Measurements from ENCODE around the gene GGTA1. TPM values are rescaled to one million over a fixed set of nuclear protein-coding genes. Genes with fewer than 3 reads are reported as not detected.
"Not testable (repeated sequence)": the region's sequence is repeated elsewhere in the genome, so short reads cannot be mapped to it uniquely, and the experiment has no call there.

The GGTA1 gene
- total RNA-seq, 2 donors from 2014 or later = 0.94 to 4.2 TPM

DNA sequence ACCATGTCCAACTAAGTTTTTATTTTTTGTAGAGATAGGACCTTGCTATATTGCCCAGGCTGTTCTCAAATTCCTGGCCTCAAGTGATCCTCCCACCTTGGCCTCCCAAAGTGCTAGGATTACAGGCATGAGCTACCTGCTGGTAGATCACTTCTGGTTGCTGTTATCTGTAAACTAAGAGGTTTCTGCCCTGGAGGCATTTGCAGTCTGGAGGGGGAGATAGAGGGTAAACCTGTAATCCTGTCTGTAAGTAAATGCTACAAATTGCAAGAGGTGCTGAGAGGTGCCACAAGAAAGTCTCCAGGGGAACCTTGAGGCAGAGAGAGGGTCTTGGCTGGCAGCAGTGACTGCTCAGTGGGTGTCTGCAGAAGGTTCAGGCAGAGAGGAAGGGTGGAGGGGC lies 29.0 kb upstream of the GGTA1 start:
- no peak overlapping the region for H3K9ac ChIP-seq (ENCODE audit: low read depth in 2 of 2, low read length in 2 of 2)
- H3K4me1 ChIP-seq = no peaks in the 10 kb centered on the region
- H3K9me3 ChIP-seq = no peaks in the 10 kb centered on the region
- intact Hi-C loops (cut with DNase I) = no loop called here
- no peaks in the 10 kb centered on the region for H3K27me3 ChIP-seq
- no peak overlapping the region for H3K27ac ChIP-seq
- DNase-seq = no peak
- TF ChIP-seq, protein P1, sequence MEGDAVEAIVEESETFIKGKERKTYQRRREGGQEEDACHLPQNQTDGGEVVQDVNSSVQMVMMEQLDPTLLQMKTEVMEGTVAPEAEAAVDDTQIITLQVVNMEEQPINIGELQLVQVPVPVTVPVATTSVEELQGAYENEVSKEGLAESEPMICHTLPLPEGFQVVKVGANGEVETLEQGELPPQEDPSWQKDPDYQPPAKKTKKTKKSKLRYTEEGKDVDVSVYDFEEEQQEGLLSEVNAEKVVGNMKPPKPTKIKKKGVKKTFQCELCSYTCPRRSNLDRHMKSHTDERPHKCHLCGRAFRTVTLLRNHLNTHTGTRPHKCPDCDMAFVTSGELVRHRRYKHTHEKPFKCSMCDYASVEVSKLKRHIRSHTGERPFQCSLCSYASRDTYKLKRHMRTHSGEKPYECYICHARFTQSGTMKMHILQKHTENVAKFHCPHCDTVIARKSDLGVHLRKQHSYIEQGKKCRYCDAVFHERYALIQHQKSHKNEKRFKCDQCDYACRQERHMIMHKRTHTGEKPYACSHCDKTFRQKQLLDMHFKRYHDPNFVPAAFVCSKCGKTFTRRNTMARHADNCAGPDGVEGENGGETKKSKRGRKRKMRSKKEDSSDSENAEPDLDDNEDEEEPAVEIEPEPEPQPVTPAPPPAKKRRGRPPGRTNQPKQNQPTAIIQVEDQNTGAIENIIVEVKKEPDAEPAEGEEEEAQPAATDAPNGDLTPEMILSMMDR (IDR thresholded peaks at IDR 0.05) = no peak
- H3K36me3 ChIP-seq = no peaks in the 10 kb centered on the region
- H3K4me3 ChIP-seq = no peak overlapping the region

DNA sequence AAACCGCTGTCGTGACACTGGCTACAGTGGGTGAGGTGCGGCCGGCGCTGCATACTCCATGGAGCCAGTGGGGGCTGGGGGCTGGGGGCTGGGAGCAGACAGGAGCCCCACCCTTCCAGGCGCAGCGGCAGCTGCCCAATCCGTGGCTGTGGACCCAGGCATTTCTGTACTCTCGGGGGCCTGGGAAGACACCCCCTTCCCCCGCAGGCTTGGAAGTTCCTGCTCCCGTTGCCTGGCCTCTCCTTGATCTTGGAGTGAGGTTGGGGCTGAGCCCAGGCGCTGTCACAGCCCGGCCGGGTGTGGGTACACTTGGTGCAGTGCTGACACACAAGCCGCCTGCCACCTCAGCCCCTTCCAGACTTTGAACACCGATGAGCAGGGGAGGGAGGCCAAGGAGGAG lies 27.7 kb upstream of the GGTA1 start:
- Histone ChIP-seq H3K9ac (ENCODE audit: low read depth in 2 of 2, low read length in 2 of 2) (no peak overlapping the region), H3K27me3 (no peaks in the 10 kb centered on the region), H3K36me3 (no peaks in the 10 kb centered on the region), H3K4me3 (no peak overlapping the region), H3K27ac (no peak overlapping the region), H3K9me3 (no peaks in the 10 kb centered on the region), H3K4me1 (no peaks in the 10 kb centered on the region)
- intact Hi-C loops (cut with DNase I) = no loop called here
- no peak for DNase-seq
- TF ChIP-seq, protein P1 (IDR thresholded peaks at IDR 0.05) = no peak

DNA sequence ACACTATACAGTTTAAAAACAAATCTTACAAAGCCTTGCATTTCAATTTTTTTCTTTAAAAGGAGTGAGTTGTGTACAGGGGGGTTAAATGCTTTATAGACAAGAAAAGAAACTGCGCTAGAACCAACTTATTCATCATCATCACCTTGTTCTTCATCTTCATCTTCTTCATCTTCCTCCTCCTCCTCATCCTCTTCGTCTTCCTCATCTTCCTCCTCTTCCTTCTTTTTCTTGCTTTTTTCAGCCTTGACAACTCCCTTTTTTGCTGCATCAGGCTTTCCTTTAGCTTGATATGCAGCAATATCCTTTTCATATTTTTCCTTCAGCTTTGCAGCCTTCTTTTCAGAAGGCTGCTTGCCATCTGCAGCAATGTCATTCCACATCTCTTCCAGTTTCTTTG lies 20.0 kb upstream of the GGTA1 start:
- H3K4me1 ChIP-seq; intact Hi-C loops (cut with DNase I); H3K9ac ChIP-seq (ENCODE audit: low read depth in 2 of 2, low read length in 2 of 2); H3K9me3 ChIP-seq; H3K4me3 ChIP-seq; H3K27ac ChIP-seq; H3K36me3 ChIP-seq; H3K27me3 ChIP-seq; DNase-seq: not testable (repeated sequence)

DNA sequence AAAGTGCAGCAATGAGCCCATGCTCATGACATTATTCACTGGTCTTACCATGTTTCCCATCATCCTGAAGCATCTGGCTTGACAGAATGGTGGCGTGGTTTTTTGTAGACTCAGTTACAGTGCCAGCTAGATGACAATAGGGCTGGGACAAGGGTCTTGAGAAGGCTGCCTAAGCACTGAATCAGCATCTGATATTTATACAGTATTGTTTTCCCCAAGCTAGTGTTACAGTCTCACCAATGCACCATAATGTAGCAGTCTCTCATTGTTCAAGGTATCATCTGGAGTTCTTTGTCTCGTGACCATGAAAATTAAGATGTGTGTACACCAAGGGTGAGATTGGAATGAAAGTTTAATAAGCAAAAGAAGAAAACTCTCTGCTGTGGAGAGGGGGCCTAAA lies 19.0 kb upstream of the GGTA1 start:
- Histone ChIP-seq H3K9me3 (no peaks in the 10 kb centered on the region), H3K4me3 (no peak overlapping the region), H3K36me3 (no peaks in the 10 kb centered on the region), H3K27ac (no peak overlapping the region), H3K9ac (ENCODE audit: low read depth in 2 of 2, low read length in 2 of 2) (no peak overlapping the region), H3K4me1 (no peaks in the 10 kb centered on the region), H3K27me3 (no peaks in the 10 kb centered on the region)
- TF ChIP-seq, protein P1 (IDR thresholded peaks at IDR 0.05) = no peak
- no peak for DNase-seq
- intact Hi-C loops (cut with DNase I) = no loop called here

DNA sequence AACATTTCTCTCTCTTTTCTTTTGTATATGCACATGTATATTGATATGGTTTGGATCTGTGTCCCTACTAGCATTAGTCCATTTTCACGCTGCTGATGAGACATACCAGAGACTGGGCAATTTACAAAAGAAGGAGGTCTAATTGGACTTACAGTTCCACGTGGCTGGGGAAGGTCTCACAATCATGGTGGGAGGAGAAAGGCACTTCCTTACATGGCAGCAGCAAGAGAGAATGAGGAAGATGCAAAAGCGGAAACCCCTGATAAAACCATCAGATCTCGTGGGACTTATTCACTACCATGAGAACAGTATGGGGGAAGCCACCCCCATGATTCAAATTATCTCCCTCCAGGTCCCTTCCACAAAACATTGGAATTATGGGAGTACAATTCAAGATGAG lies 13.5 kb upstream of the GGTA1 start:
- intact Hi-C loops (cut with DNase I); H3K4me3 ChIP-seq; DNase-seq; H3K9ac ChIP-seq (ENCODE audit: low read depth in 2 of 2, low read length in 2 of 2); H3K27me3 ChIP-seq; H3K9me3 ChIP-seq; H3K36me3 ChIP-seq; H3K27ac ChIP-seq; H3K4me1 ChIP-seq: not testable (repeated sequence)

DNA sequence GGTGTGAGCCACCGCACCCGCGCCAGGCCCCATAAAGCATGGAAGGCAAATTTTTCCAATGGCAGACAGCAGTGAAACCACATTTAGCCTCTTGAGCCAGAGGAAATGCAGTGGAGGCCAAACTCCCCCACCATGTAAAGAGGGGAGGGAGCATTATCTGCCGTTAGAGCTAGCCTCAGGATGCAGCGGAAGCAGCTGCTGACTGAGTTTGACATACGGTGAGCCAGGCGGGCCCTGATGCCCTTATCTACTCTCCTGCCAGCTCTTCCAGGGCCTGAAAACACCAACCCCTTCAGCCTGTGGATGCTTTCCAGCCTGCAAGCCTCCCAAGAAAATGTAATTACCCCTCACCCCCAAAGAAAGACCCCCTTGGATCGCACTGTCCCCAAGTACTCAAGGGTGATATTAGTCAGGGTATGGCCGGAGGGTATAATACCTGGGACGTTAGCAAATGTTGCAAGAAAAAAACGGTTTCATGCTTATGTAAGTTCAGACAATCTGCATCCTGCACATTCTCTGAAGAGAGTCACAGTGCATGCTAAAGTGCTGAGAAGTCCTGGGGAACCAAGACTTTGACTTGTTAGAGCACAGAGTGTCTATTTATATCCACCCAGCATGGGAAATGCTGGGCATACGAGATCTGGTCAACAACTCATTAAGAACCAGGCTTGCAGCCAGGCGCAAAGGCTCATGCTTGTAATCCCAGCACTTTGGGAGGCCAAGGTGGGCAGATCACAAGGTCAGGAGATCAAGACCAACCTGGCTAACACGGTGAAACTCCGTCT lies 11.3 kb upstream of the GGTA1 start:
- no peak overlapping the region for H3K9ac ChIP-seq (ENCODE audit: low read depth in 2 of 2, low read length in 2 of 2)
- DNase-seq = no peak
- no peak overlapping the region for H3K4me3 ChIP-seq
- no peaks in the 10 kb centered on the region for H3K4me1 ChIP-seq
- H3K27ac ChIP-seq = no peak overlapping the region
- no peaks in the 10 kb centered on the region for H3K36me3 ChIP-seq
- intact Hi-C loops (cut with DNase I) = no loop called here
- H3K27me3 ChIP-seq = no peaks in the 10 kb centered on the region
- TF ChIP-seq, protein P1 (IDR thresholded peaks at IDR 0.05) = no peak
- H3K9me3 ChIP-seq = no peaks in the 10 kb centered on the region

All from colonic mucosa (tissue), 4 donors.